AG04450 (cell line): ENCODE data around the gene RAB11A. TPM values are rescaled to one million over a fixed set of nuclear protein-coding genes. Genes with fewer than 3 reads are reported as not detected.

Source experiments
- CTCF ChIA-PET: fragments of 300-600, 350-600 bp; formaldehyde crosslinking; extraction: SDS; loops from one replicate; lab custom pipeline; 2022; ENCODE audit warnings: antibody characterized with exemption, inconsistent platforms; lab: Charles Lee
- POLR2A ChIA-PET: fragments of 350-600 bp; formaldehyde crosslinking; extraction: SDS; loops from one replicate; lab custom pipeline; 2021; ENCODE audit warnings: antibody characterized with exemption, inconsistent platforms; lab: Yijun Ruan, JAX
- DNase-seq: peaks from one replicate; pipeline ENCODE4 v3.0.0-alpha.2; 2011; ENCODE audit warnings: low read depth, low spot score
- H3K27ac ChIP-seq: one replicate; pipeline ENCODE4 v1.5.1; 2012; ENCODE audit warnings: low read depth, low read length, control low read depth
- H3K27me3 ChIP-seq: one replicate; pipeline ENCODE4 v1.6.0; 2012; ENCODE audit warnings: low read length; ENCODE audit not compliant: control insufficient read depth, insufficient read depth
- H3K4me3 ChIP-seq: 2 replicates; pipeline ENCODE4 v1.5.1; 2011; ENCODE audit warnings: mild to moderate bottlenecking, low read depth, low read length, control low read depth
- H3K9me3 ChIP-seq: 2 replicates; pipeline ENCODE4 v1.5.1; 2012; ENCODE audit warnings: low read length; ENCODE audit not compliant: control insufficient read depth, insufficient read depth
- CTCF ChIP-seq: IDR thresholded peaks from 2 replicates; pipeline ENCODE4 v1.5.1; 2011; ENCODE audit warnings: low read depth, low read length, control low read depth, inconsistent platforms
- polyA plus RNA-seq: library from polyadenylated mRNA; depleted of rRNA; stranded (reverse); fragments of >200 nt; gene quantifications from 2 replicates; pipeline ENCODE4 v1.2.3, GENCODE V29; 2011

Gene RAB11A
- polyA plus RNA-seq, 1 experiment: 399 TPM

DNA sequence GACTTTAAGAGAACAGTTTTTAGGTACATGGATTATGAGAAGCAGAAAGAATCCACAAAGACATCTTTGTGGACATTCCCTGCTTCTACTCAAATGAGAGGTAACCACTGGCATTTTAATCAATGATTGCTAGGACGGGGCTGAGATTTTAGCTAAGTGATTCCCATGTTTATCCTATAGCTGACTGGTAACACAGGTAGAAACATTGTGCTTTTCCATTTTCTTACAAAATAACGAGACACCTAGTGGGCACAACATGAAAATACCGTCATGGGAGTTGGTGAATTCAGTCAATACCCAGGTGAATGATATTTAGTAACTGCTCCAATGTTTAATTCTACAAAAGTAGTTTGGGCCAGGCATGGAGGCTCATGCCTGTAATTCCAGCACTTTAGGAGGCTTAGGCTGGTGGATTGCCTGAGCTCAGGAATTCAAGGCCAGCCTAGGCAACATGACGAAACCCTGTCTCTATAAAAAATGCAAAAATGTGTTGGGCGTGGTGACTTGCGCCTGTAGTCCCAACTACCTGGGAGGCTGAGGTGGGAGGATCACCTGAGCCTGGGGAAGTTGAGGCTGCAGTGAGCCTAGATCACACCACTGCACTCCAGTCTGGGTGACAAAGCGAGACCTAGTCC, 40.0 kb upstream of the RAB11A start:
- CTCF ChIA-PET: interaction anchor here (0.6 to 1.5 kb wide), 4 partner anchors 8 to 38 kb away, joined by 3 to 5 read pairs (median 3); no protein-coding TSS in a partner anchor
- TF ChIP-seq CTCF: peak; percentile 50
- H3K27ac ChIP-seq: no peak overlapping the region
- no peaks in the 10 kb centered on the region for H3K9me3 ChIP-seq
- POLR2A ChIA-PET: no interaction called here
- DNase-seq: no peak
- H3K27me3 ChIP-seq: no peaks in the 10 kb centered on the region
- H3K4me3 ChIP-seq: no peak overlapping the region

GRCh38 chr15:65832549-65833364, 36.5 kb upstream of the RAB11A start:
- TF ChIP-seq CTCF: peak; percentile 35; the same call in 1 of the 2 replicates
- Histone ChIP-seq H3K4me3 (peak overlapping the region; percentile 27), H3K27me3 (no peaks in the 10 kb centered on the region), H3K27ac (peak overlapping the region; percentile 86), H3K9me3 (no peaks in the 10 kb centered on the region)
- DNase-seq: peak; percentile 41
- ChIA-PET POLR2A (interaction anchor here (0.5 to 1.5 kb wide), 6 partner anchors 10 to 107 kb away, joined by 3 to 14 read pairs (median 6); partner anchors contain the start of genes DENND4A and RAB11A), CTCF (interaction anchor here (0.7 to 2.1 kb wide), 4 partner anchors 9 to 195 kb away, joined by 4 to 15 read pairs (median 4); no protein-coding TSS in a partner anchor)

- TF ChIP-seq CTCF: no peak
- Histone ChIP-seq H3K4me3 (no peak overlapping the region), H3K9me3 (no peaks in the 10 kb centered on the region), H3K27ac (no peak overlapping the region), H3K27me3 (no peaks in the 10 kb centered on the region)
- ChIA-PET POLR2A (interaction anchor here (0.8 to 1.5 kb wide), 3 partner anchors 36 to 68 kb away, joined by 7 to 14 read pairs (median 8); partner anchors contain the start of genes DENND4A and RAB11A), CTCF (interaction anchor here (2.1 kb wide), 1 partner anchor 10 kb away, joined by 15 read pairs; no protein-coding TSS in a partner anchor)
- DNase-seq: no peak
Observed at GRCh38 chr15:65833501-65834205, 35.6 kb upstream of the RAB11A start.

- H3K27me3 ChIP-seq: no peaks in the 10 kb centered on the region
- H3K27ac ChIP-seq: no peak overlapping the region
- DNase-seq: no peak
- TF ChIP-seq CTCF: no peak
- CTCF ChIA-PET: interaction anchor here (1.2 to 3.7 kb wide), 3 partner anchors 9 to 34 kb away, joined by 3 to 22 read pairs (median 3); partner anchors contain the start of gene RAB11A
- POLR2A ChIA-PET: interaction anchor here (1.5 kb wide), 1 partner anchor 35 kb away, joined by 4 read pairs; the partner anchor contains the start of gene RAB11A
- H3K9me3 ChIP-seq: no peaks in the 10 kb centered on the region
- H3K4me3 ChIP-seq: no peak overlapping the region
Observed at GRCh38 chr15:65834603-65835282, 34.5 kb upstream of the RAB11A start.
